ENCODE results near the gene CCDC71. TPM values are rescaled to one million over a fixed set of nuclear protein-coding genes. Genes with fewer than 3 reads are reported as not detected.

The CCDC71 gene
- total RNA-seq, 4 donors from 2014 or later = 30.4 to 38.3 (median 36.3) TPM

DNA sequence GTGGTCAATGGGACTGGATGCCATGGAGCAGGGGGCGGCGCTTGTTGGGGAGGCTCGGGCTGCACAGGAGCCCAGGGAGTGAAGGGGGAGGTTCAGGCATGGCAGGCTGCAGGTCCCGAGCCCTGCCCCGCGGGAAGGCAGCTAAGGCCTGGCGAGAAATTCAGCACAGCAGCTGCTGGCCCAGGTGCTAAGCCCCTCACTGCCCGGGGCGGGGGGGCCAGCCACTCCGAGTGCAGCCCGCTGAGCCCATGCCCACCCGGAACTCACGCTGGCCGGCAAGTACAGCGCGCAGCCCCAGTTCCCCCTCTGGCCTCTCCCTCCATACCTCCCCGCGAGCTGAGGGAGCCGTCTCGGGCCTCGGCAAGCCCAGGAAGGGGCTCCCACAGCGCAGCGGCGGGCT is 16.6 kb upstream of the CCDC71 start:
- no peak overlapping the region for H3K4me3 ChIP-seq
- no peaks in the 10 kb centered on the region for H3K27me3 ChIP-seq
- no peak for DNase-seq (ENCODE audit: low spot score in 2 of 2)
- no peaks in the 10 kb centered on the region for H3K9me3 ChIP-seq
- no peak overlapping the region for H3K27ac ChIP-seq
- TF ChIP-seq EP300 (IDR thresholded peaks at IDR 0.05) = no peak
- TF ChIP-seq, protein P1, sequence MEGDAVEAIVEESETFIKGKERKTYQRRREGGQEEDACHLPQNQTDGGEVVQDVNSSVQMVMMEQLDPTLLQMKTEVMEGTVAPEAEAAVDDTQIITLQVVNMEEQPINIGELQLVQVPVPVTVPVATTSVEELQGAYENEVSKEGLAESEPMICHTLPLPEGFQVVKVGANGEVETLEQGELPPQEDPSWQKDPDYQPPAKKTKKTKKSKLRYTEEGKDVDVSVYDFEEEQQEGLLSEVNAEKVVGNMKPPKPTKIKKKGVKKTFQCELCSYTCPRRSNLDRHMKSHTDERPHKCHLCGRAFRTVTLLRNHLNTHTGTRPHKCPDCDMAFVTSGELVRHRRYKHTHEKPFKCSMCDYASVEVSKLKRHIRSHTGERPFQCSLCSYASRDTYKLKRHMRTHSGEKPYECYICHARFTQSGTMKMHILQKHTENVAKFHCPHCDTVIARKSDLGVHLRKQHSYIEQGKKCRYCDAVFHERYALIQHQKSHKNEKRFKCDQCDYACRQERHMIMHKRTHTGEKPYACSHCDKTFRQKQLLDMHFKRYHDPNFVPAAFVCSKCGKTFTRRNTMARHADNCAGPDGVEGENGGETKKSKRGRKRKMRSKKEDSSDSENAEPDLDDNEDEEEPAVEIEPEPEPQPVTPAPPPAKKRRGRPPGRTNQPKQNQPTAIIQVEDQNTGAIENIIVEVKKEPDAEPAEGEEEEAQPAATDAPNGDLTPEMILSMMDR (IDR thresholded peaks at IDR 0.05) = no peak
- TF ChIP-seq POLR2A (IDR thresholded peaks at IDR 0.05) = no peak
- no peaks in the 10 kb centered on the region for H3K4me1 ChIP-seq
- 94% methylated on average over 9 to 20 of the region's 24 CpGs for WGBS, 2 donors
- H3K36me3 ChIP-seq = no peaks in the 10 kb centered on the region

DNA sequence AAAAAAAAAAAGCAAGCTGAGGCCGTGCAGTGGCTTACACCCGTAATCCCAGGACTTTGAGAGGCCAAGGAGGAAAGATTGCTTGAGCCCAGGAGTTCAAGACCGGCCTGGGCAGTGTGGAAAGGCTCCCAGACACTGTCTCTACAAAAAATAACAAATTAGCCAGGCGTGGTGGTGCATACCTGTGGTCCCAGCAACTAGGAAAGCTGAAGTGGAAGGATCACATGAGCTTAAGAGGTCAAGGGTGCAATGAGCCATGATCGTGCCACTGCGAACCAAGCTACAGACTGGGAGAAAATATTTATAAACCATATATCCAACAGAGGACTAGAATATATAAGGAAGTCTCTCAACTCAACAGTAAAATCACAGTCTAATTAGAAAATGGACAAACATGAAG is 15.2 kb upstream of the CCDC71 start:
- no peaks in the 10 kb centered on the region for H3K9me3 ChIP-seq
- WGBS, 2 donors = 67 to 70% methylated on average over 6 of the region's 6 CpGs
- TF ChIP-seq POLR2A (IDR thresholded peaks at IDR 0.05) (no peak), EP300 (IDR thresholded peaks at IDR 0.05) (no peak)
- TF ChIP-seq, protein P1 (IDR thresholded peaks at IDR 0.05) = no peak
- no peak for DNase-seq (ENCODE audit: low spot score in 2 of 2)
- H3K36me3 ChIP-seq = peaks cover 0 to 8% (median 0%) of the 10 kb centered on the region in 3 donors
- H3K4me1 ChIP-seq = no peaks in the 10 kb centered on the region
- H3K27me3 ChIP-seq = no peaks in the 10 kb centered on the region
- H3K4me3 ChIP-seq = no peak overlapping the region
- H3K27ac ChIP-seq = no peak overlapping the region

DNA sequence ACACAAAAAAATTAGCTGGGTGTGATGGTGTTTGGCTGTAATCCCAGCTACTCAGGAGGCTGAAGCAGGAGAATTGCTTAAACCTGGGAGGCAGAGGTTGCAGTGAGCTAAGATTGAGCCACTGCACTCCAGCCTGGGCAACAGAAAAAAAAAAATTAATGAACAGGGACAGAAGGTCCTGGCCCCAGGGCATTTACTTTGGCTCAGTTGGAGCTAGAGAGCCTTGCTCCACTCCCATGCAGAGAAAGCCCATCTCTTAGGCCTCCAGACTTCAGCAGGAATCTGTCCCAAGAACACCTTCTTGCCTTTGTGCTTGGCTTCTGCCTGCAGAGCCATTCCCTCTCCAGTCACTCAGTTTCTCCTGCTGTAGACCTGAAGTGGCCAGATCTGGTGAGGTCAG is 14.0 kb upstream of the CCDC71 start:
- Histone ChIP-seq H3K4me3 (no peak overlapping the region), H3K9me3 (no peaks in the 10 kb centered on the region)

DNA sequence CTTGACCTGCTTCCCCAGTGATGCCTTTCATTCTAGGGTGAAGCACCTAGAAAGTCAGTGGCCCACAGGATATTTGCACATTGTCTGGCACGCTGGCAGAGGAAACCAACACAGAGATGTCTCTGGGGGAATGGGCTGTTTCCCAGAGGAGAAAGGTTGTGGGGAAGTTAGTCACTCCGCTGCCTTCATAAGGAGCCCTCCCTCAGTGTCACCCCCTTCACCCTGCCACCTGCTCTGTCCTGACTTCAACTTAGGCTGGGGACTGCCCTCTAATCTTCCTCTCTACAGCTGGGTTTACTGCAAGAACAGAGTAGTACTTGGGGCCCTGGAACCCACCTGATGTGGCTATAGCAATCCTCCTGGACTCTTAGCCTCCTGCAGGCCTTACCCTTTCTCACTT is 10.9 kb upstream of the CCDC71 start:
- DNase-seq (ENCODE audit: low spot score in 2 of 2) = no peak
- 81 to 90% methylated on average over 2 of the region's 2 CpGs for WGBS, 2 donors
- TF ChIP-seq, protein P1 (IDR thresholded peaks at IDR 0.05) = no peak
- TF ChIP-seq POLR2A (IDR thresholded peaks at IDR 0.05) = no peak
- no peak for TF ChIP-seq EP300 (IDR thresholded peaks at IDR 0.05)
- H3K36me3 ChIP-seq = peaks cover 0 to 32% (median 0%) of the 10 kb centered on the region in 3 donors
- no peak overlapping the region for H3K27ac ChIP-seq
- no peak overlapping the region for H3K4me3 ChIP-seq
- no peaks in the 10 kb centered on the region for H3K27me3 ChIP-seq
- H3K9me3 ChIP-seq = no peaks in the 10 kb centered on the region
- peaks cover 0 to 32% (median 22%) of the 10 kb centered on the region in 4 donors for H3K4me1 ChIP-seq

More for the DNA sequence above, 14.0 kb upstream of the CCDC71 start:
- H3K4me1 ChIP-seq = peaks cover 0 to 1% (median 0%) of the 10 kb centered on the region in 4 donors
- no peaks in the 10 kb centered on the region for H3K27me3 ChIP-seq
- peaks cover 0 to 20% (median 0%) of the 10 kb centered on the region in 3 donors for H3K36me3 ChIP-seq
- no peak for DNase-seq (ENCODE audit: low spot score in 2 of 2)
- no peak overlapping the region for H3K27ac ChIP-seq
- TF ChIP-seq EP300 (IDR thresholded peaks at IDR 0.05) (no peak), POLR2A (IDR thresholded peaks at IDR 0.05) (no peak)
- TF ChIP-seq, protein P1 (IDR thresholded peaks at IDR 0.05) = no peak

DNA sequence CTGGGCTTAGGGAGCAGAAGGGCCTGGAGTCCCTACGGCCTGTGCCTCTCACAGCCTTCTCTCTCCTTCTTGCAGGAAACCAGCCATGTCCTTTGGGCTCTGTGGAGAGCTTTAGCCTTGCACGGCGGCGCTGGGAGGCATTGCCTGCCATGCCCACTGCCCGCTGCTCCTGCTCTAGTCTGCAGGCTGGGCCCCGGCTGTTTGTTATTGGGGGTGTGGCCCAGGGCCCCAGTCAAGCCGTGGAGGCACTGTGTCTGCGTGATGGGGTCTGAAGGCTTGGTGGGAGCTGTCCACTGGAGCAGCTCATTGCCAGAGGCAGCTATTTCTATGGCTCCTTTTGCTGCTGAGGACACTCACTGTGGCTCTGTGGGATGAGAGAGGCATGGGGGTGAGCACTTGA is 9.4 kb upstream of the CCDC71 start:
- no peak overlapping the region for H3K27ac ChIP-seq
- no peaks in the 10 kb centered on the region for H3K27me3 ChIP-seq
- no peak overlapping the region for H3K4me3 ChIP-seq
- DNase-seq (ENCODE audit: low spot score in 2 of 2) = no peak
- H3K9me3 ChIP-seq = no peaks in the 10 kb centered on the region
- WGBS, 2 donors = 77 to 88% methylated on average over 4 to 8 of the region's 8 CpGs
- TF ChIP-seq EP300 (IDR thresholded peaks at IDR 0.05) (no peak), POLR2A (IDR thresholded peaks at IDR 0.05) (no peak)
- TF ChIP-seq, protein P1 (IDR thresholded peaks at IDR 0.05) = no peak
- H3K36me3 ChIP-seq = peaks cover 0 to 32% (median 0%) of the 10 kb centered on the region in 3 donors
- H3K4me1 ChIP-seq = peaks cover 0 to 43% (median 27%) of the 10 kb centered on the region in 4 donors

Measured in tibial nerve (tissue), 4 donors.